LNCAP (cell line): ENCODE measurements around the gene HEATR5A.

Experiments used
- TF ChIP-seq, protein P1 (sequence below): fragments of 450-650 bp; IDR thresholded peaks from 2 replicates; pipeline ENCODE4 v1.5.1; 2017; ENCODE audit warnings: mild to moderate bottlenecking

HEATR5A gene

GRCh38 chr14:31287294-31287972 lies 132.9 kb downstream of the HEATR5A start:
- TF ChIP-seq, protein P1, sequence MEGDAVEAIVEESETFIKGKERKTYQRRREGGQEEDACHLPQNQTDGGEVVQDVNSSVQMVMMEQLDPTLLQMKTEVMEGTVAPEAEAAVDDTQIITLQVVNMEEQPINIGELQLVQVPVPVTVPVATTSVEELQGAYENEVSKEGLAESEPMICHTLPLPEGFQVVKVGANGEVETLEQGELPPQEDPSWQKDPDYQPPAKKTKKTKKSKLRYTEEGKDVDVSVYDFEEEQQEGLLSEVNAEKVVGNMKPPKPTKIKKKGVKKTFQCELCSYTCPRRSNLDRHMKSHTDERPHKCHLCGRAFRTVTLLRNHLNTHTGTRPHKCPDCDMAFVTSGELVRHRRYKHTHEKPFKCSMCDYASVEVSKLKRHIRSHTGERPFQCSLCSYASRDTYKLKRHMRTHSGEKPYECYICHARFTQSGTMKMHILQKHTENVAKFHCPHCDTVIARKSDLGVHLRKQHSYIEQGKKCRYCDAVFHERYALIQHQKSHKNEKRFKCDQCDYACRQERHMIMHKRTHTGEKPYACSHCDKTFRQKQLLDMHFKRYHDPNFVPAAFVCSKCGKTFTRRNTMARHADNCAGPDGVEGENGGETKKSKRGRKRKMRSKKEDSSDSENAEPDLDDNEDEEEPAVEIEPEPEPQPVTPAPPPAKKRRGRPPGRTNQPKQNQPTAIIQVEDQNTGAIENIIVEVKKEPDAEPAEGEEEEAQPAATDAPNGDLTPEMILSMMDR: no peak

DNA sequence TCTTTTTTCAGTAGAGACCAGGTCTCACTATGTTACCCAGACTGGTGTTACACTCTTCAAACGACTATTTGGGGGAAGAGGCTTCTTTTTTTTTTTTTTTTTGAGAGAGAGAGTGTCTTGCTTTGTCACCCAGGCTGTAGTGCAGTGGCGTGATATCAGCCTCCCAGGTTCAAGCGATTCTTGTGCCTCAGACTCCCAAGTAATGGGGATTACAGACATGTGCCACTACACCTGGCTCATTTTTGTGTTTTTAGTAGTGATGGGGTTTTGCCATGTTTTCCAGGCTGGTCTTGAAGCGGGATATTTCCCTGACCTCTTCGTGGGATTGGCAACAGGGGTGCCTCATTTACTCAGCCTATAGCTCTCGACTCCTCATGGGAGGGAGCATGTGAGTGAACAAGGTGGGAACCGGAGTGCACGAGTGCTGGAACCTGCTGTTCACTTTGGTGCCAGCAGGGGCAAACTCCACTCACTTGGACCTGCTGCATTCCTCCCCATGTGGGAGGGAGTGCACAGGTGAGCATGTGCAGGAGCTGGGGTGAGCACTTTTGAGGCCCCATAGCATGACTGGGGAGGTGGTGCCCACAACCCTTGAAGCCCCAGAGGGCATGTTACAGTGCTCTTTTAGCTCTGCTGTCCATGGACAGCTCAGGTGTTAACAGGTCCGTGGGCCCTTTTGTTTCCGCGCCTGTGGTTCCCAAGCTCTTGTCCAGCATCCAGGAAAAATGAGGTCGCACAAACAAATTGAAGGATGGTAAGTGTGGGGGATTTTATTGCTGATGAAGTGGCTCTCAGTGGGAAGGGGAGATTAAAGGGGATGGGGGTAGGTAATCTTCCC lies 133.7 kb downstream of the HEATR5A start:
- TF ChIP-seq, protein P1: no peak

- TF ChIP-seq, protein P1: no peak
Measured at GRCh38 chr14:31283578-31284252, 136.6 kb downstream of the HEATR5A start.

- TF ChIP-seq, protein P1: no peak
Measured at GRCh38 chr14:31283153-31283552, 137.2 kb downstream of the HEATR5A start.

DNA sequence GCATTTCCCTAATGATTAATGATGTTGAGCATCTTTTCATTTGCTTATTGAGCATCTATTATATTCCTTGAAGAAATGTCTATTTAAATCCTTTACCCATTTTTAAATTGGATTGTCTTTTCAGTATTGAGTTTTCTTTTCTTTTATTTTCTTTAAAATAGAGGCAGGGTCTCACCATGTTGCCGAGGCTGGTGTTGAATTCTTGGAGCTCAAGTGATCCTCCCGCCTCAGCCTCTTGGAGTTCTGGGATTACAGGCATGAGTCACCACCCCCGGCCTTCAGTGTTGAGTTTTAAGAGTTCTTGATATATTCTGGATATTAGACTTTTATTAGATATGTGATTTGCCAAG lies 139.5 kb downstream of the HEATR5A start:
- TF ChIP-seq, protein P1: no peak

DNA sequence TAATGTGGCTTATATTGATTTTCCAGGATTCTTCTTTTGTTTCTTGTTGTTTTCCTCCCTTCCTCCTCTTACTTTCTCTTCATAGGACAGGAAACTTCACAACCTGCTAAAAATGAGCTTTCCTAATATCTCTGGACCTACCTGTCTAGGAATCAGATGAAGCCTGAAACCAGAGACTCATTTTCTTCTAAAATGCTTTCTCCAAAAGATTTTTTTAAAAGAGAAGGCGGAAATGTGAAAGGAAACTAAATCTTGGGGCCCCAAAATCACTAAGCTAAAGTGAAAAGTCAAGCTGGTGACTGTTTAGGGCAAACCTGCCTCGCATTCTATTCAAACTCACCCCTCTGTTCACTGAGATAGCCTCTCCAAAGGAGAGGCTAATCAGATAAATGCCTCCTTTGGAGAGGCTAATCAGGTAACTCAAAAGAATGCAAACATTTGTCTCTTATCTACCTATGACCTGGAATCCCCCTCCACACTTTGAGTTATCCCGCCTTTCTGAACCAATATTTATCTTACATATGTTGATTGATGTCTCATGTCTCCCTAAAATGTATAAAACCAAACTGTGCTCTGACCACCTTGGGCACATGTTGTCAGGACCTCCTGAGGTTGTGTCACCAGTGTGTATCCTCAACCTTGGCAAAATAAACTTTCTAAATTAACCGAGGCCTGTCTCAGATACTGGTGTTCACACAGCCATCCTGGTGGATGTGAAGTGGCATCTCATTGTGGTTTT lies 140.0 kb downstream of the HEATR5A start:
- TF ChIP-seq, protein P1: no peak

DNA sequence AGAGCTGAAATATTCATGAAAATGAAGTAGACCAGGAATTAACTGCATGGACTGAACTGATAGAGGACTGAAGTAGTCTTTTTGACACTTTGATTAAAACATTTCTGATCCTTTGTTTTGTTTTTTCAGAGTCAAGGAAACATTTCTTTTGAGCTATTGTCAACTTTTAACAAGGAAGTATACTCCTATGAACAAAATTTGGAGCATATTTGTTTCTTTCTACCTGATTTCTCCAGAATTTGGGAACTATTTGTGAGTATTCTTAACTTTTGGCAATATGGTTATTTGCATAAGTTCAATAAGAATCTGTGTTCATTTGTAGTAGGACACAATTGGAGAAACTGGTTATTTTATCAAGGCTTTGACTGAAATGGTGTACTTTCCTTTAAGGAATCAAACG lies 141.5 kb downstream of the HEATR5A start:
- TF ChIP-seq, protein P1: no peak
